GM21367 (cell line): ENCODE measurements around the gene ALDH5A1.
A peak's percentile ranks its signal among the peaks of the same experiment; 100 is the strongest.
"Not testable (repeated sequence)": the region's sequence is repeated elsewhere in the genome, so short reads cannot be mapped to it uniquely, and the experiment has no call there.

Experiments used
- ATAC-seq: cut with Tn5 transposase; IDR thresholded peaks from one replicate; pipeline ENCODE4 v1.9.1; 2021; ENCODE audit not compliant: unreplicated experiment

The ALDH5A1 gene

DNA sequence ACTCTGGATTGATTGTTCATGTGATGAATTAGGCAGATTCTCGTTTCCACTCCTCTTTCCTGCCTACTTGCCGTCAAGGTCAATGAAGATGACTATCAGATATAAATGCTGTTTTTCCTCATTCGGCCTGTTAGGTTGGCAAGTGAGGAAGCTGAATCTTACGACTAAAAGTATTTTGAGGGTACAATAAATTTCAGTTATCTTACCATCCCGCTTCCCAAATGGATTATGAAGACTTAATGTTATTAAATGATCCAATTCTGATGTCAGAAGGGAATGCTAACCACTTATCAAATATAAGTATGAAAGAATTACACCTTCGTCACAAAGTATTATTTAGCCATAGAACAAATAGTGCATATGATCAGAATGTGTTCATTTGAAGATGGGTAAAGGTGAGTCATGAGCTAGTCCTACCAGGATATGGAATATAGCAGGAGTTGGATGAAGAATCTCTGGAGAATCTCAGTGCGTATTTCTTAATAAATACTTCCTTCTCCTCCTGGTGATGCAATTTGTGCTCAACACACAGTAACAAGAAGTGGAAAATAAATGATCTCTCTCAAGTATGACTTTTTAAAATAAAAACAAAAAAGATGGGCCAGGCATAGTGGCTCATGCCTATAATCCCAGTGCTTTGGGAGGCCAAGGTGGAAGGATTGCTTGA, 10.0 kb upstream of the ALDH5A1 start:
- ATAC-seq = no peak

DNA sequence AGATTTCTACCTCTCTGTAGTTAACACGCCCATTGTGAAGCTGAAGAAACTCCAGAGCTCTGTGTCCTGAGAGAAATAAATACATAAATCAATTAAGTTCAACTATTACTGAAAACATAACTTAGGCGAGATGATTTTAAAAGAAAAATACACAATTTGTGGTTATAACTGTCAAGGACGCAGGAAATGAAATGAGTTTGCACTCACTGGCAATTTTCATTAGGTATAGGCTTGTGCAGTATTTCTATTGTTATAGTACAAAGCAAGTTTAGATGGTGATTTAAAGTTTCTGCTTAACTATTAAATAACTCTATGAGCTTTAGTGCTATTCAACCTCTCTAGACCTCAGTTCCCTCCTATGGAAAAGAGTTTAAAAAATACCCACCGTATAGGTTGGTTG, 8.7 kb upstream of the ALDH5A1 start:
- ATAC-seq = no peak

DNA sequence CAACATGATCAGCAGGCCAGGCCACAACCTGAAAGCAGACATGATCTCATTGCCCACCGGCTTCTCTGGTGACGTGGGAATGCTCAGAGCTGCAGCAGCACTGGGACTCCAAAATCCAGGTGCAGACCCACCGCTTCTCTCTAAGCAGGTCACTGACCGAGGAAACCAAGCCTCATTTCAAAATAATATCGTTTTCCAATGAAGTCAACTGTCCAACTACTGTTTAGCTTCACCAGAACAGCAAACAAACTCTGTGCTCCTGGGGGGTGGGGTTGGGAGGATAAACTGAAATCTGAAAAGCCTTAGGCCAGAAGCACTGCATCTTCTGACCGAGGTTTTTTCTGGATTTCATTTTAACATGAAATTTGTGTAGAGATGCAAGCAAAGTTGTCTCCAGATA, 5.3 kb upstream of the ALDH5A1 start, which contains the start of gene GPLD1:
Gene GPLD1 (minus strand): TSS at position 109 of the 400 bp plus-strand sequence. CDS start 67 bp downstream, at position 42.
- ATAC-seq = no peak

DNA sequence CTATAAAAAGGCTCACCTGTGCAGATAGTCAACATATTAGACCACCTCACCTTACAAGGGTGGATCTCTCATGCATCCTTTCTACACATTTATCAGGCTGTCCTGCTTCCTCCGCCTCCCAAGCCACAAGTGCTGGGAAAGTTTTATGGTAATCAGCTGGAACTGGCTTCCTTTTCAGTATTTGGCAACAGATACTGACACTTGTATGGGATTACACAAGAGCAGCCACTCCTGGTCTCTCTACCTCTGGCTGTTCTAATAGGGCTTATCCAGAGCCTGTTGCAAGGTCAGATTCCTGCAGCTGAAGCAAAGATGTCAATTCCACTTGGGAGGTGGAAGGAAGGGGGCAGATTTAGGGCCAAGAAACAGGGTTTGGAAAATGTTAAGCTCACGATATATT, 4.9 kb upstream of the ALDH5A1 start:
- ATAC-seq = no peak

DNA sequence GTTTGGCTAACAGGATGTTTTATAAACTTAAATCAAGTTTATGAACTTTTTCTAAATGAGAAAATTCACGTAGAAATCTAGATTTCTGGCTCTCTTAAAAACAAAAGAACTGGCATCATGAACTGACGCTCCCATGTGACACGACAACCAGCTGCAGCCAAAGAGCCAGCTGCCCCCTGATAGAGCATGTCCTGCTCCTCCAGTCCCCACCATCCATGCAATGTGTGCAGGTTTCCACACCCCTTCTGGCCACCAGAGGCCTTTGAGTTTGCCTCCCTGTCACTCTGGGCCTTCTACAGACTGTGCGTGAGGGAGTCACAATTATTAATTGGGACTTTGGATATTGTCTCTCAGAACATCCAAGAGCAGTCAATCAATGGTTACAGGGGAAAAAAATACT, 3.8 kb upstream of the ALDH5A1 start:
- ATAC-seq = no peak

GRCh38 chr6:24492475-24492874, 2.3 kb upstream of the ALDH5A1 start:
- no peak for ATAC-seq

DNA sequence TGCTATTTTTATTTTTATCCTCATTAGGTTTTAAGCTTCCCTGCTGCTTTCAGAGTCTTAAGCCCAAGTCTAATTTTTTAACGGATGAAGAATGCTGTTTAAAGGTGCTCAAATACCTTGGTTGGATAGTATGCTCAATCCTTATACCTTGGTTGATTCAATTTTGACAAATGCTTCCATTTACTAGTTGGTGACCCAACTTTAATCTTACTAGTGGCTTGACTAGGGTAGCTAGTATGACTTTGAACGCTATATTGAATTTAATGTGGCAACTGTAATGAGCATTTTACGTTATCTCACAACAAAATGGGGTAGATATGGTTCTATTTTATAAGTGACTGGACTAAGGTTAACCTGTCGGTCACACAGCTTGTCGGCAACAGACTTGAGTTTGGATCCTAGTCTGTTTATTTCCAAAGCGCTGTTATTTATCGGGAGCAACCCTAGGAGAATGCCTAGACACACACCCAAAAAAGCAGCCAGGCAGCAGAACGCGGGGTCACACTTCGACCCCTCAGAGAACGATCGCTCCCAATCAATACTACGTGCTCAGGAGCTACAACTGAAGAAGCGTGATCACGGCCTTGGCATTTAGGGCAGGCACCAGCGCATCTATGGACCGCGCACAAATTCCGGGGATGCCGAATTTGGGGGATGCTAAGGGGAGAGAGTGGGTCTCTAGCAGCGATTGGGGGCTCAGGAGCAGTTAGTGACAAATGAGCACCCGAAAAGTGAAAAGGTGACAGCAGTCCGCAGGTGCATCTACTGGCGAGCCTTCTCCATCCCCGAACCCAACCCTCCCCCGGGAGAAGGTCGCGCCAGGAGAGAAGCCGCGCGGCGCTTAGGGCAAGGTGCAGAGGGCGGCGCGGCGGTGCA, 586 bp upstream of the ALDH5A1 start:
- ATAC-seq = no peak

DNA sequence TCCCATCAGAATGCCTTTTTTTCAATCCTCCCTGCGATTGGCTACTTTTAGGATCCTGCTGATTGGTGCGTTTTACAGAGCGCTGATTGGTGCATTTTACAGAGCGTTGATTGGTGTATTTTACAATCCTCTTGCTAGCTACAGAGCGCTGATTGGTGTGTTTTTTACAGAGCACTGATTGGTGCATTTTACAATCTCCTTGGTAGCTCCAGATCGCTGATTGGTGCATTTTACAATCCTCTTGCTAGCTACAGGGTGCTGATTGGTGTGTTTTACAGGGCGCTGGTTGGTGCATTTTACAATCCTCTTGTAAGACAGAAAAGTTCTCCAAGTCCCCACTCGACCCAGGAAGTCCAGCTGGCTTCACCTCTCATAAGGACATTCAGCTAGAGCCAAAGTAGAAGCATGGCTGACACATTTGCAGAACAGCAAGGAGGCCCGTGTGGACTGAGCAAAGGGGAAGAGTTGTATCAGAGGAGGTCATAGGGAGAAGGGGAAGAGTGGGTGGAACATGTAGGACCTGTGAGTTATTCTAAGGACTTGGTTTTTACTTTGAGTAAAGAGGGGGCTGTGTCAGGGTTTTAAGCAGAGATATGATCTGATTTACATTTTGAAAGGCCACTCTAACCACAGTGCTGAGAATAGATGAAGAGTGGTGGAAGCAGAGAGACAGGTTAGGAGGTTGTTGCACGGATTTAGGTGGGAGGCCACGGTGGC, 2.6 kb downstream of the ALDH5A1 start:
- no peak for ATAC-seq

- ATAC-seq = no peak
Measured at GRCh38 chr6:24500683-24501082, 5.9 kb downstream of the ALDH5A1 start.

DNA sequence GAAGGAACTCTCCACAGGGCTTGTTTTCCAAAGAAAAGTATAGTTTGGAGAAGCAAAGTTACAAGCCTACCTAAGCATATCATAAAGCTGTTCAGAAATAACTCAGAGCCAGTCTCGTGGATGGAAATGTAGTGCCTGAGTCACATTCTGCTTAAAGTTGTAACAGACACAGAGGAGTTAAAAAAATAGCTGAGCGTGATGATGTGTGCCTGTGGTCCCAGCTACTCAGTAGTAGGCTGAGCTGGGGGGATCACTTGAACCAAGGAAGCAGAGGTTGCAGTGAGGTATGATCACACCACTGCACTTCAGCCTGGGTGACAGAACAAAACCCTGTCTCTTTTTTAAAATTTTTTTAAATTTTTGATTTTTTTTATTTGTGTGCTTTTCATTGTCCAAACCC, 6.6 kb downstream of the ALDH5A1 start:
- ATAC-seq = no peak

- no peak for ATAC-seq
Measured at GRCh38 chr6:24501914-24502313, 7.1 kb downstream of the ALDH5A1 start.

GRCh38 chr6:24504287-24504648, 9.5 kb downstream of the ALDH5A1 start:
- ATAC-seq = no peak

GRCh38 chr6:24504649-24505586, 10.1 kb downstream of the ALDH5A1 start:
- ATAC-seq = no peak

- no peak for ATAC-seq
Measured at GRCh38 chr6:24506814-24507520, 12.2 kb downstream of the ALDH5A1 start.

DNA sequence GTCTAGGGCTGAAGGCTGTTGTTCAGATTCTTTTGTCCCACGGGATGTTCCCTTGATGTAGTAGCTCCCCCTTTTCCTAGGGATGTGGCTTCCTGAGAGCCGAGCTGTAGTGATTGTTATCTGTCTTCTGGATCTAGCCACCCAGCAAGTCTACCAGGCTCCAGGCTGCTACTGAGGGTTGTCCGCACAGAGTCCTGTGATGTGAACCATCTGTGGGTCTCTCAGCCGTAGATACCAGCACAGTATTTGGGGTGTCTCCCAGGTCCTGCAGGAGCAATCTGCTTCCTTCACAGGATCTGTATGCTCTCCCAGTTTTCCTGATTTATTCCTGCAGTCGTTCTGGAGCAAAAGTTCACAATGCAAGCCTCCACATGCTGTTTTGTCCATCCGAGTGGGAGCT, 17.2 kb downstream of the ALDH5A1 start:
- ATAC-seq = not testable (repeated sequence)

DNA sequence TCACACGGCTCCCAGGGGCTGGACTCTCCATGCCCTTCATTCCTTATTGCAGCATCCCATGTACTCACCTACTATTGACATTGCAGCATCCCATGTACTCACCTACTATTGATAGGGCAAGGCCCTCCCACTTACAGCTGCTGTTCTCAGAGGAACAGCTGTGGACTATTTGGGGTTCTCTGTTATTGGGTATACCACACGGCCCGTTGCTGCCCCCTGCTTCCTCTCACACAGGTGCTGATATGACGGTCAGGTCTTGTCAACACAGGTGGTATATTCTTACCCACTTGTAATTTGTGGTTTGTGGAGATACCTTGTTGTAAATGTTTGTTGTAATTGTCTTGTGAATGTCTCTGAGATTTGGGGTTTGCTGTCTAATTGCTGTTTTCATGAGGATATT, 18.8 kb downstream of the ALDH5A1 start:
- peak; percentile 46 for ATAC-seq

- peak; percentile 71 for ATAC-seq
Measured at GRCh38 chr6:24517659-24518543, 23.1 kb downstream of the ALDH5A1 start.

DNA sequence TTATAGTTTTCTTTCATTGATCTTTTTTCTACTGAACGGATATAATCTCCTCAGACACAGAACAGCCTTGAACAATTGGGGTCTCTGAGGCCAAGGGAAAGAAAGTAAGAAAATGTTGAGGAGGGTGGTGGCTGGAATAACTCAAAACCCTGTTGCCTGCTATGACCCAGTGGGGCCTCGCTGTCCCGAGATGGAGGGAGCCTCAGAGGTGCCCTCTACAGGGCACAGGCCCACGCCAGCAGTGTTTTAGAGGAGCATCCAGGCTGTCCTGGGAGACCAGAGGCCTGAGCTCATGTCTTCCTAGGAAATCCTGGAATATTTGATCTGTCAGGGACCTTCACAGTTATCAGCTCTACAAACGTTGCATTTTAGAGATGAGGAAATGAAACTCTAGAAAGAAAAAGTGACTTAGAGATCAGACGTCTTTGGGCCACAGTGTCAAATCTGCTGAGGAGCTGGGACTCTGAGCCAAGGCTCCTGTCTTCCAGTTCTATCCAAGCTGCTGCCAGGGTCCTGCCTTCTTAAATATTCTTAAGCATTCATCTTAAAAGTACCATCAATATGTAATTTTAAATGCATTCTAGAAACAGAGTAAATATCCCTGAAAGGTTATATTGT, 26.3 kb downstream of the ALDH5A1 start:
- ATAC-seq = peak; percentile 45
